22Rv1 (cell line): ENCODE results near the gene PDGFB.

ENCODE experiments used
- H3K27ac ChIP-seq: fragments of 450-650 bp; 2 replicates; pipeline ENCODE4 v1.5.1; 2017
- CTCF ChIP-seq: fragments of 450-650 bp; IDR thresholded peaks from 2 replicates; pipeline ENCODE4 v1.5.1; 2017; ENCODE audit warnings: mild to moderate bottlenecking
- ZFX ChIP-seq: fragments of 450-650 bp; IDR thresholded peaks from 2 replicates; pipeline ENCODE4 v1.6.1; 2017; ENCODE audit warnings: antibody characterized with exemption, borderline replicate concordance

The PDGFB gene

GRCh38 chr22:39250131-39250530, 5.3 kb upstream of the PDGFB start:
- no peak for TF ChIP-seq CTCF
- no peak for TF ChIP-seq ZFX
- no peak overlapping the region for H3K27ac ChIP-seq

- TF ChIP-seq CTCF, result no peak
- TF ChIP-seq ZFX, result no peak
- no peak overlapping the region for H3K27ac ChIP-seq
These were observed 4.4 kb upstream of the PDGFB start for GRCh38 chr22:39249086-39249704.

GRCh38 chr22:39248254-39248653, 3.5 kb upstream of the PDGFB start:
- no peak overlapping the region for H3K27ac ChIP-seq
- TF ChIP-seq CTCF (no peak), ZFX (no peak)

GRCh38 chr22:39247361-39247760, 2.6 kb upstream of the PDGFB start:
- TF ChIP-seq ZFX (no peak), CTCF (no peak)

GRCh38 chr22:39246690-39247332, 2.0 kb upstream of the PDGFB start:
- no peak overlapping the region for H3K27ac ChIP-seq

More at GRCh38 chr22:39247361-39247760, 2.6 kb upstream of the PDGFB start:
- H3K27ac ChIP-seq, result no peak overlapping the region

GRCh38 chr22:39246217-39246616, 1.4 kb upstream of the PDGFB start:
- TF ChIP-seq ZFX (no peak), CTCF (no peak)
- H3K27ac ChIP-seq, result no peak overlapping the region

More at GRCh38 chr22:39246690-39247332, 2.0 kb upstream of the PDGFB start:
- TF ChIP-seq ZFX, result no peak
- no peak for TF ChIP-seq CTCF
